K562 (cell line): ENCODE data around the gene SRGN. TPM values are rescaled to one million over a fixed set of nuclear protein-coding genes. Genes with fewer than 3 reads are reported as not detected.

Experiments used
- CEBPG ChIP-seq, 3 experiments: fragments of 200-800 bp in 1 of 3; sonication (Bioruptor generic) in 1 of 3; sonication (generic) in 1 of 3; formaldehyde crosslinking in 1 of 3; IDR thresholded peaks in 2 of 3; conservative IDR thresholded peaks in 1 of 3; 2 replicates each; pipeline versions ENCODE4 v1.6.1 to v1.8.0; 2016 to 2022; ENCODE audit warnings: missing compliant biosample characterization in 2 of 3, missing genetic modification characterization in 2 of 3, mild to moderate bottlenecking in 1 of 3, missing genetic modification reagents in 1 of 3
- CXXC5 ChIP-seq: fragments of 250-450 bp; sonication (Bioruptor Pico); IDR thresholded peaks from 2 replicates; pipeline ENCODE4 v1.8.0; 2022; ENCODE audit warnings: inconsistent platforms, mild to moderate bottlenecking, moderate library complexity
- MYC ChIP-seq, 2 experiments: fragments of 250-450 bp in 1 of 2; sonication (Bioruptor Pico) in 1 of 2; IDR thresholded peaks; 2 replicates each; pipeline versions ENCODE4 v1.5.1 to v1.6.1; 2012 to 2021; ENCODE audit warnings: low read depth in 2 of 2, borderline replicate concordance in 1 of 2, improper control_type of control experiment in 1 of 2, low read length in 1 of 2, mild to moderate bottlenecking in 1 of 2, moderate library complexity in 1 of 2
- NR2C2 ChIP-seq, 2 experiments: fragments of 200-800 bp in 1 of 2; sonication (Bioruptor generic) in 1 of 2; sonication (generic) in 1 of 2; formaldehyde crosslinking in 1 of 2; IDR thresholded peaks; 2 replicates each; pipeline versions ENCODE4 v1.6.1 to v1.8.0; 2016 to 2022; ENCODE audit warnings: mild to moderate bottlenecking in 1 of 2, missing compliant biosample characterization in 1 of 2, missing genetic modification characterization in 1 of 2, missing genetic modification reagents in 1 of 2
- POLR2A ChIP-seq: fragments of 450-650 bp; conservative IDR thresholded peaks from 2 replicates; pipeline ENCODE4 v1.6.1; 2016
- polyA plus RNA-seq, 8 experiments: library from polyadenylated mRNA; depleted of rRNA in 4 of 8; stranded (reverse) in 5 of 8; unstranded in 3 of 8; fragments of >200 nt; fragmentation: Nextera tagmentation in 2 of 8; fragmentation: Illumina TruSeq in 1 of 8; extraction: Ambion mirVana in 2 of 8; extraction: Trizol in 1 of 8; gene quantifications; 2 replicates each; pipeline versions ENCODE4 v1.2.1 to v1.2.3, GENCODE V29; 2011 to 2014; ENCODE audit warnings: inconsistent platforms in 1 of 8, missing spikeins in 1 of 8
- total RNA-seq, 7 experiments: library from RNA; depleted of rRNA in 6 of 7; stranded (reverse); fragments of >200 nt in 6 of 7; fragmentation: Illumina TruSeq in 2 of 7; extraction: Trizol in 2 of 7; gene quantifications; 2 replicates each; pipeline versions ENCODE4 v1.2.1 to v1.2.3, GENCODE V29; 2011 to 2021; ENCODE audit warnings: low replicate concordance in 1 of 7
- TF ChIP-seq, protein P1 (sequence below), 2 experiments: fragments of 450-650 bp; formaldehyde crosslinking in 1 of 2; IDR thresholded peaks; 2 replicates each; pipeline versions ENCODE4 v1.4.0 to v1.6.1; 2014 to 2020; ENCODE audit warnings: mild to moderate bottlenecking in 2 of 2, borderline replicate concordance in 1 of 2, low read depth in 1 of 2
- TF ChIP-seq, protein P2 (sequence below), 2 experiments: fragments of 250-450 bp in 1 of 2; fragments of 450-650 bp in 1 of 2; sonication (Bioruptor Pico) in 1 of 2; IDR thresholded peaks; 2 replicates each; pipeline versions ENCODE4 v1.6.1 to v1.8.0; 2016 to 2021; ENCODE audit warnings: mild to moderate bottlenecking in 2 of 2, moderate library complexity in 2 of 2, missing compliant biosample characterization in 1 of 2, missing genetic modification characterization in 1 of 2
- TF ChIP-seq, protein P3 (sequence below), 2 experiments: fragments of 450-650 bp in 1 of 2; sonication (generic) in 1 of 2; formaldehyde crosslinking; conservative IDR thresholded peaks; 2 replicates each; pipeline versions ENCODE4 v1.4.0 to v1.8.1; 2020 to 2022; ENCODE audit warnings: mild to moderate bottlenecking in 1 of 2, missing genetic modification reagents in 1 of 2
- TF ChIP-seq, protein P4 (sequence below): fragments of 200-800 bp; sonication (Bioruptor generic); IDR thresholded peaks from 2 replicates; pipeline ENCODE4 v1.6.1; 2016; ENCODE audit warnings: missing genetic modification characterization, missing compliant biosample characterization

The SRGN gene
- total and polyA plus RNA-seq, 9 of the 15 experiments (the other 6 are each of a cell fraction or from before 2014, with no cell fraction given) = 136 to 304 (median 180) TPM

DNA sequence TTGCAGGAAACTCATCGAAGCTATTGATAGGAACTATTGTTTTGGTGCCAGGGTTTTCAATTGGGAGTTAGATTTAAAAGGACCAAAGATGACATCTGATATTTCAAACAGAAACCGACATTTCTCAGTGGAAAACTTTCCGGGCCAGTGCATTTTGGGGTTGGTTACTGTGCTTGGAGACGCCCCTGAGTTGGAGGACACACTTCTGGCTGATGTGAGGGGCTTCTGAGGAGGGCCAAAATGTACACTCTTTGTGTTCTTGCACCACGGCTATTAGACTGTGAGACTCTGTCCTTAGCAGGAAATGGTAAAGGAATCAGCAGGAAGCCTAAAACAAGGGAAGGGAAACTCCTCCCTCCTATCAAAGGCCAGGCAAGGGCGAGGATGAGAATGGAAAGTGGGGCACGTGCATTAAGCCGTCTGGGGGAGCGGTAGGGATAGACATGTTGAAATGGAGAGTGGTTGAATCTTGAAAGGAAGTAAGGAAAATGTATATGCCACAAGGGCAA lies 1.8 kb upstream of the SRGN start (continued):
- TF ChIP-seq, protein P1, sequence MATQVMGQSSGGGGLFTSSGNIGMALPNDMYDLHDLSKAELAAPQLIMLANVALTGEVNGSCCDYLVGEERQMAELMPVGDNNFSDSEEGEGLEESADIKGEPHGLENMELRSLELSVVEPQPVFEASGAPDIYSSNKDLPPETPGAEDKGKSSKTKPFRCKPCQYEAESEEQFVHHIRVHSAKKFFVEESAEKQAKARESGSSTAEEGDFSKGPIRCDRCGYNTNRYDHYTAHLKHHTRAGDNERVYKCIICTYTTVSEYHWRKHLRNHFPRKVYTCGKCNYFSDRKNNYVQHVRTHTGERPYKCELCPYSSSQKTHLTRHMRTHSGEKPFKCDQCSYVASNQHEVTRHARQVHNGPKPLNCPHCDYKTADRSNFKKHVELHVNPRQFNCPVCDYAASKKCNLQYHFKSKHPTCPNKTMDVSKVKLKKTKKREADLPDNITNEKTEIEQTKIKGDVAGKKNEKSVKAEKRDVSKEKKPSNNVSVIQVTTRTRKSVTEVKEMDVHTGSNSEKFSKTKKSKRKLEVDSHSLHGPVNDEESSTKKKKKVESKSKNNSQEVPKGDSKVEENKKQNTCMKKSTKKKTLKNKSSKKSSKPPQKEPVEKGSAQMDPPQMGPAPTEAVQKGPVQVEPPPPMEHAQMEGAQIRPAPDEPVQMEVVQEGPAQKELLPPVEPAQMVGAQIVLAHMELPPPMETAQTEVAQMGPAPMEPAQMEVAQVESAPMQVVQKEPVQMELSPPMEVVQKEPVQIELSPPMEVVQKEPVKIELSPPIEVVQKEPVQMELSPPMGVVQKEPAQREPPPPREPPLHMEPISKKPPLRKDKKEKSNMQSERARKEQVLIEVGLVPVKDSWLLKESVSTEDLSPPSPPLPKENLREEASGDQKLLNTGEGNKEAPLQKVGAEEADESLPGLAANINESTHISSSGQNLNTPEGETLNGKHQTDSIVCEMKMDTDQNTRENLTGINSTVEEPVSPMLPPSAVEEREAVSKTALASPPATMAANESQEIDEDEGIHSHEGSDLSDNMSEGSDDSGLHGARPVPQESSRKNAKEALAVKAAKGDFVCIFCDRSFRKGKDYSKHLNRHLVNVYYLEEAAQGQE (IDR thresholded peaks at IDR 0.05; ENCODE audit: borderline replicate concordance) = no peak
- TF ChIP-seq, protein P1 (CRISPR knock-in tag; IDR thresholded peaks at IDR 0.05; ENCODE audit: low read depth) = 0 out of 2 replicates have a peak, but pooled peaks have one; percentile 10
- 0 out of 2 replicates have a peak, but pooled peaks have one; percentile 14 for TF ChIP-seq CEBPG (CRISPR knock-in tag; IDR thresholded peaks at IDR 0.05)
- no peak for TF ChIP-seq CEBPG (tag; conservative IDR thresholded peaks at IDR 0.05 in 1 of 2, IDR thresholded peaks at IDR 0.05 in 1 of 2)
- TF ChIP-seq, protein P2, sequence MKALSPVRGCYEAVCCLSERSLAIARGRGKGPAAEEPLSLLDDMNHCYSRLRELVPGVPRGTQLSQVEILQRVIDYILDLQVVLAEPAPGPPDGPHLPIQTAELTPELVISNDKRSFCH (CRISPR knock-in tag; IDR thresholded peaks at IDR 0.05) = no peak
- TF ChIP-seq, protein P2 (tag; IDR thresholded peaks at IDR 0.05) = no peak
- TF ChIP-seq, protein P3, sequence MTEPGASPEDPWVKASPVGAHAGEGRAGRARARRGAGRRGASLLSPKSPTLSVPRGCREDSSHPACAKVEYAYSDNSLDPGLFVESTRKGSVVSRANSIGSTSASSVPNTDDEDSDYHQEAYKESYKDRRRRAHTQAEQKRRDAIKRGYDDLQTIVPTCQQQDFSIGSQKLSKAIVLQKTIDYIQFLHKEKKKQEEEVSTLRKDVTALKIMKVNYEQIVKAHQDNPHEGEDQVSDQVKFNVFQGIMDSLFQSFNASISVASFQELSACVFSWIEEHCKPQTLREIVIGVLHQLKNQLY (CRISPR knock-in tag; conservative IDR thresholded peaks at IDR 0.05) = 0 out of 4 replicates have a peak, but pooled peaks of 1 of the 2 experiments have one; percentile 29
- peak; percentile 45; the same call in 1 of the 2 replicates for TF ChIP-seq CXXC5
- TF ChIP-seq POLR2A = peak; percentile 62
- TF ChIP-seq MYC (IDR thresholded peaks at IDR 0.05; ENCODE audit: low read depth, low read length) = peak; percentile 66
- no peak for TF ChIP-seq MYC (CRISPR knock-in tag; IDR thresholded peaks at IDR 0.05; ENCODE audit: borderline replicate concordance, low read depth)
- TF ChIP-seq, protein P4, sequence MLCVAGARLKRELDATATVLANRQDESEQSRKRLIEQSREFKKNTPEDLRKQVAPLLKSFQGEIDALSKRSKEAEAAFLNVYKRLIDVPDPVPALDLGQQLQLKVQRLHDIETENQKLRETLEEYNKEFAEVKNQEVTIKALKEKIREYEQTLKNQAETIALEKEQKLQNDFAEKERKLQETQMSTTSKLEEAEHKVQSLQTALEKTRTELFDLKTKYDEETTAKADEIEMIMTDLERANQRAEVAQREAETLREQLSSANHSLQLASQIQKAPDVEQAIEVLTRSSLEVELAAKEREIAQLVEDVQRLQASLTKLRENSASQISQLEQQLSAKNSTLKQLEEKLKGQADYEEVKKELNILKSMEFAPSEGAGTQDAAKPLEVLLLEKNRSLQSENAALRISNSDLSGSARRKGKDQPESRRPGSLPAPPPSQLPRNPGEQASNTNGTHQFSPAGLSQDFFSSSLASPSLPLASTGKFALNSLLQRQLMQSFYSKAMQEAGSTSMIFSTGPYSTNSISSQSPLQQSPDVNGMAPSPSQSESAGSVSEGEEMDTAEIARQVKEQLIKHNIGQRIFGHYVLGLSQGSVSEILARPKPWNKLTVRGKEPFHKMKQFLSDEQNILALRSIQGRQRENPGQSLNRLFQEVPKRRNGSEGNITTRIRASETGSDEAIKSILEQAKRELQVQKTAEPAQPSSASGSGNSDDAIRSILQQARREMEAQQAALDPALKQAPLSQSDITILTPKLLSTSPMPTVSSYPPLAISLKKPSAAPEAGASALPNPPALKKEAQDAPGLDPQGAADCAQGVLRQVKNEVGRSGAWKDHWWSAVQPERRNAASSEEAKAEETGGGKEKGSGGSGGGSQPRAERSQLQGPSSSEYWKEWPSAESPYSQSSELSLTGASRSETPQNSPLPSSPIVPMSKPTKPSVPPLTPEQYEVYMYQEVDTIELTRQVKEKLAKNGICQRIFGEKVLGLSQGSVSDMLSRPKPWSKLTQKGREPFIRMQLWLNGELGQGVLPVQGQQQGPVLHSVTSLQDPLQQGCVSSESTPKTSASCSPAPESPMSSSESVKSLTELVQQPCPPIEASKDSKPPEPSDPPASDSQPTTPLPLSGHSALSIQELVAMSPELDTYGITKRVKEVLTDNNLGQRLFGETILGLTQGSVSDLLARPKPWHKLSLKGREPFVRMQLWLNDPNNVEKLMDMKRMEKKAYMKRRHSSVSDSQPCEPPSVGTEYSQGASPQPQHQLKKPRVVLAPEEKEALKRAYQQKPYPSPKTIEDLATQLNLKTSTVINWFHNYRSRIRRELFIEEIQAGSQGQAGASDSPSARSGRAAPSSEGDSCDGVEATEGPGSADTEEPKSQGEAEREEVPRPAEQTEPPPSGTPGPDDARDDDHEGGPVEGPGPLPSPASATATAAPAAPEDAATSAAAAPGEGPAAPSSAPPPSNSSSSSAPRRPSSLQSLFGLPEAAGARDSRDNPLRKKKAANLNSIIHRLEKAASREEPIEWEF (CRISPR knock-in tag) = peak; percentile 47
- no peak for TF ChIP-seq NR2C2 (CRISPR knock-in tag; IDR thresholded peaks at IDR 0.05)
- TF ChIP-seq NR2C2 (tag; IDR thresholded peaks at IDR 0.05) = peak; percentile 42; the same call in 1 of the 2 replicates
